Keratinocyte (primary cell): Measurements from ENCODE around the gene CBFA2T3. TPM values are rescaled to one million over a fixed set of nuclear protein-coding genes. Genes with fewer than 3 reads are reported as not detected.

Source experiments
- DNase-seq: peaks from one replicate; pipeline ENCODE4 v3.0.0-alpha.2; 2011; ENCODE audit warnings: low read depth, missing footprints, low spot score
- FAIRE-seq: peaks from 2 replicates; lab custom pipeline; 2011; peaks lifted over from hg19 to GRCh38; lab: Jason Lieb, UNC
- H2AFZ ChIP-seq: 2 replicates; pipeline ENCODE4 v1.6.0; 2012; ENCODE audit warnings: low read length, control low read depth, inconsistent platforms; ENCODE audit not compliant: control insufficient read depth
- H3K27ac ChIP-seq: 2 replicates; pipeline ENCODE4 v1.5.1; 2011; ENCODE audit warnings: low read length; ENCODE audit not compliant: control insufficient read depth, insufficient read depth
- H3K27me3 ChIP-seq: 3 replicates; pipeline ENCODE4 v1.6.0; 2011; ENCODE audit warnings: low read length; ENCODE audit not compliant: control insufficient read depth, insufficient read depth; ENCODE audit errors: extremely low read depth
- H3K36me3 ChIP-seq, 2 experiments: 2 replicates in 1 of 2; 3 replicates in 1 of 2; pipeline ENCODE4 v1.5.1; 2011; ENCODE audit warnings: low read length in 2 of 2, mild to moderate bottlenecking in 1 of 2; ENCODE audit not compliant: control insufficient read depth in 2 of 2, insufficient read depth in 2 of 2; ENCODE audit errors: extremely low read depth in 1 of 2
- H3K4me1 ChIP-seq: 3 replicates; pipeline ENCODE4 v1.5.1; 2011; ENCODE audit warnings: low read length; ENCODE audit not compliant: control insufficient read depth, insufficient read depth; ENCODE audit errors: extremely low read depth
- H3K4me2 ChIP-seq: 3 replicates; pipeline ENCODE4 v1.6.0; 2011; ENCODE audit warnings: low read depth, low read length; ENCODE audit not compliant: control insufficient read depth, insufficient read depth; ENCODE audit errors: extremely low read depth
- H3K4me3 ChIP-seq, 3 experiments: fragments of 200-600 bp in 1 of 3; sonication (generic) in 1 of 3; 2 replicates in 2 of 3; 3 replicates in 1 of 3; pipeline ENCODE4 v1.5.1; 2011 to 2016; ENCODE audit warnings: low read length in 3 of 3, mild to moderate bottlenecking in 3 of 3, control low read depth in 2 of 3, inconsistent platforms in 1 of 3, low read depth in 1 of 3, mixed read lengths in 1 of 3, mixed run types in 1 of 3, moderate library complexity in 1 of 3; ENCODE audit not compliant: control insufficient read depth in 2 of 3, insufficient read depth in 2 of 3; ENCODE audit errors: extremely low read depth in 1 of 3
- H3K79me2 ChIP-seq: 2 replicates; pipeline ENCODE4 v1.6.0; 2012; ENCODE audit warnings: low read length; ENCODE audit not compliant: control insufficient read depth, insufficient read depth
- H3K9ac ChIP-seq: 3 replicates; pipeline ENCODE4 v1.6.0; 2011; ENCODE audit warnings: low read length; ENCODE audit not compliant: control insufficient read depth, insufficient read depth; ENCODE audit errors: extremely low read depth
- H3K9me1 ChIP-seq: 3 replicates; pipeline ENCODE4 v1.6.0; 2011; ENCODE audit warnings: low read length; ENCODE audit not compliant: control insufficient read depth, insufficient read depth; ENCODE audit errors: extremely low read depth
- H3K9me3 ChIP-seq: 2 replicates; pipeline ENCODE4 v1.5.1; 2012; ENCODE audit warnings: low read depth, low read length; ENCODE audit not compliant: control insufficient read depth
- H4K20me1 ChIP-seq: 3 replicates; pipeline ENCODE4 v1.6.0; 2011; ENCODE audit warnings: low read length; ENCODE audit not compliant: control insufficient read depth, insufficient read depth; ENCODE audit errors: extremely low read depth
- EZH2 ChIP-seq: IDR thresholded peaks from one replicate; pipeline ENCODE4 v1.6.1; 2012; ENCODE audit warnings: inconsistent platforms, mild to moderate bottlenecking, low read length, moderate library complexity
- dilution Hi-C: fragments of 300-500 bp; cut with MboI; formaldehyde crosslinking; loops from one replicate; pipeline ENCODE4 v1.7.0; 2020; ENCODE audit warnings: low sequenced_read_pairs; ENCODE audit not compliant: extremely low pct_ligation_motif_present
- polyA plus RNA-seq, 5 experiments: library from polyadenylated mRNA; depleted of rRNA in 3 of 5; stranded (reverse) in 3 of 5; stranded (forward) in 1 of 5; unstranded in 1 of 5; fragments of >200 nt; gene quantifications; 1 replicate in 1 of 5; 2 replicates in 3 of 5; 3 replicates in 1 of 5; pipeline versions ENCODE4 v1.2.1 to v1.2.3, GENCODE V29; 2011 to 2012; ENCODE audit warnings: missing spikeins in 2 of 5, low read depth in 1 of 5, low replicate concordance in 1 of 5
- TF ChIP-seq, protein P1 (sequence below), 3 experiments: IDR thresholded peaks in 1 of 3; conservative IDR thresholded peaks in 1 of 3; optimal IDR thresholded peaks in 1 of 3; 2 replicates in 2 of 3; 3 replicates in 1 of 3; pipeline versions ENCODE3 to v1.5.1; 2011; ENCODE audit warnings: low read length in 3 of 3, mild to moderate bottlenecking in 3 of 3, moderate library complexity in 2 of 3, control low read depth in 1 of 3, inconsistent platforms in 1 of 3; ENCODE audit not compliant: insufficient read depth in 2 of 3; ENCODE audit errors: extremely low read depth in 1 of 3

CBFA2T3 gene
- polyA plus RNA-seq, 1 donor (not counting 4 experiments of a cell fraction or from before 2014, with no cell fraction given): 0.08 TPM

- no peaks in the 10 kb centered on the region for H4K20me1 ChIP-seq
- no peak overlapping the region for H3K4me2 ChIP-seq
- no peaks in the 10 kb centered on the region for H3K4me1 ChIP-seq
- no peak overlapping the region for H2AFZ ChIP-seq
- no peaks in the 10 kb centered on the region for H3K9me3 ChIP-seq
- H3K36me3 ChIP-seq: no peaks in the 10 kb centered on the region
- no peak for DNase-seq
- H3K9ac ChIP-seq: no peak overlapping the region
- dilution Hi-C loops: no loop called here
- no peak for TF ChIP-seq EZH2
- TF ChIP-seq, protein P1, sequence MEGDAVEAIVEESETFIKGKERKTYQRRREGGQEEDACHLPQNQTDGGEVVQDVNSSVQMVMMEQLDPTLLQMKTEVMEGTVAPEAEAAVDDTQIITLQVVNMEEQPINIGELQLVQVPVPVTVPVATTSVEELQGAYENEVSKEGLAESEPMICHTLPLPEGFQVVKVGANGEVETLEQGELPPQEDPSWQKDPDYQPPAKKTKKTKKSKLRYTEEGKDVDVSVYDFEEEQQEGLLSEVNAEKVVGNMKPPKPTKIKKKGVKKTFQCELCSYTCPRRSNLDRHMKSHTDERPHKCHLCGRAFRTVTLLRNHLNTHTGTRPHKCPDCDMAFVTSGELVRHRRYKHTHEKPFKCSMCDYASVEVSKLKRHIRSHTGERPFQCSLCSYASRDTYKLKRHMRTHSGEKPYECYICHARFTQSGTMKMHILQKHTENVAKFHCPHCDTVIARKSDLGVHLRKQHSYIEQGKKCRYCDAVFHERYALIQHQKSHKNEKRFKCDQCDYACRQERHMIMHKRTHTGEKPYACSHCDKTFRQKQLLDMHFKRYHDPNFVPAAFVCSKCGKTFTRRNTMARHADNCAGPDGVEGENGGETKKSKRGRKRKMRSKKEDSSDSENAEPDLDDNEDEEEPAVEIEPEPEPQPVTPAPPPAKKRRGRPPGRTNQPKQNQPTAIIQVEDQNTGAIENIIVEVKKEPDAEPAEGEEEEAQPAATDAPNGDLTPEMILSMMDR (optimal IDR thresholded peaks at IDR 0.05 in 1 of 3, IDR thresholded peaks at IDR 0.05 in 1 of 3, conservative IDR thresholded peaks at IDR 0.05 in 1 of 3; ENCODE audit: extremely low read depth in 1 of 3, insufficient read depth in 2 of 3, low read length in 3 of 3): no peak
- H3K4me3 ChIP-seq: no peak overlapping the region
- FAIRE-seq: no peak
- H3K27ac ChIP-seq: no peak overlapping the region
- H3K79me2 ChIP-seq: no peaks in the 10 kb centered on the region
- H3K9me1 ChIP-seq: no peaks in the 10 kb centered on the region
- peaks cover 14% of the 10 kb centered on the region for H3K27me3 ChIP-seq
These were observed 13.4 kb downstream of the CBFA2T3 start for GRCh38 chr16:88963583-88963982.

DNA sequence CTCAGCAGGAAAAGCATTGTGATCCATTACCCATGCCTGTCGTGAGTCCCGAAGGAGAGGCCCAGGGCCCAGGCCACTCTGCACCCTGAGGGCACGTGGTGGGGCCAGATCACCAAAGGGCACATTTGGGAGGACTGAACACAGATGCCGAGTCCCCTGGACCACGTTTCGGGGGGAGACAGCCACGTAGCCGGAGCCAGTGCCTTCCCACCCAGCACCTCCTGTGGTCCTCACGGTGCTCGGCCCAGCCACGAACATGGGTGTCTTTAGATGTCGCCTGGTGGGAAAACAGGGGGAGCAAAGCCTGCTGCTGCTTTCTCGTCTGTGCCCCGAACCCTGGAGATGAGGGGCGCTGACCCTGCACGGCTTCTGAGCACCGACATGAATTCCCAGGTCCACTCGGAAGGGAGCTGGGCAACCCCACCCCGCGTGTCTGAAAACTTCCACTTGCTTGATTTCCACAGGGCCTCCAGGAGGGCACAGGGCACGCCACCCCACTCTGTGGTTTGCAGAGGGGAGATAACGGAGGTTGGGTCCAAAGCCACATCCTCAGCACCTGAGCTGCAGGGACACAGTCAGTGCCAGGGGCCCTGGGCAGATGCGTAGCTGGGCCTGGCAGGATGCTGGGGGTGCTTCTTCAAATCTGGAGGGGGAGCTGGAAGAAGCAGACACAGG, 14.4 kb downstream of the CBFA2T3 start:
- Histone ChIP-seq H3K4me3 (no peak overlapping the region), H4K20me1 (no peaks in the 10 kb centered on the region), H3K4me2 (no peak overlapping the region), H2AFZ (no peak overlapping the region), H3K9ac (no peak overlapping the region), H3K9me3 (no peaks in the 10 kb centered on the region), H3K27me3 (peaks cover 5% of the 10 kb centered on the region), H3K4me1 (no peaks in the 10 kb centered on the region), H3K79me2 (no peaks in the 10 kb centered on the region), H3K27ac (no peak overlapping the region), H3K9me1 (no peaks in the 10 kb centered on the region), H3K36me3 (no peaks in the 10 kb centered on the region)
- TF ChIP-seq EZH2: no peak
- TF ChIP-seq, protein P1 (optimal IDR thresholded peaks at IDR 0.05 in 1 of 3, IDR thresholded peaks at IDR 0.05 in 1 of 3, conservative IDR thresholded peaks at IDR 0.05 in 1 of 3; ENCODE audit: extremely low read depth in 1 of 3, insufficient read depth in 2 of 3, low read length in 3 of 3): no peak
- dilution Hi-C loops: no loop called here
- no peak for DNase-seq
- FAIRE-seq: no peak
